Large intestine (tissue), 3 donors: ENCODE measurements around the gene TLNRD1. TPM values are rescaled to one million over a fixed set of nuclear protein-coding genes. Genes with fewer than 3 reads are reported as not detected.

Experiments used
- DNase-seq, 2 donors: peaks; one replicate each; pipeline versions ENCODE4 v3.0.0 to v3.0.0-alpha.2; 2013
- H3K27ac ChIP-seq: one replicate; pipeline ENCODE4 v1.5.1; 2013; ENCODE audit warnings: low read length
- H3K27me3 ChIP-seq: 2 replicates; pipeline ENCODE4 v1.6.1; 2013; ENCODE audit warnings: low read length; ENCODE audit not compliant: control insufficient read depth, insufficient read depth
- H3K36me3 ChIP-seq: 2 replicates; pipeline ENCODE4 v1.6.1; 2013; ENCODE audit warnings: low read length; ENCODE audit not compliant: control insufficient read depth, insufficient read depth
- H3K4me1 ChIP-seq: one replicate; pipeline ENCODE4 v1.6.1; 2013; ENCODE audit warnings: low read length; ENCODE audit not compliant: control insufficient read depth, insufficient read depth
- H3K4me3 ChIP-seq: one replicate; pipeline ENCODE4 v1.5.1; 2013; ENCODE audit warnings: low read length
- H3K9me3 ChIP-seq: one replicate; pipeline ENCODE4 v1.6.1; 2013; ENCODE audit warnings: mild to moderate bottlenecking, low read depth, low read length, moderate library complexity; ENCODE audit not compliant: control insufficient read depth
- WGBS: methylation state at CpG from one replicate; pipeline ENCODE4 v1.1.5; 2013; ENCODE audit warnings: low lambda C conversion rate; ENCODE audit not compliant: insufficient coverage; 5-methylcytosine and 5-hydroxymethylcytosine counted together
- polyA plus RNA-seq: library from polyadenylated mRNA; unstranded; fragments of 120-200 nt; gene quantifications from one replicate; pipeline ENCODE4 v1.2.1, GENCODE V29; 2013

The TLNRD1 gene
- polyA plus RNA-seq, 1 donor: 6.9 TPM

GRCh38 chr15:81024936-81025335, 24.2 kb downstream of the TLNRD1 start:
- H3K27me3 ChIP-seq: no peaks in the 10 kb centered on the region
- H3K27ac ChIP-seq: no peak overlapping the region
- no CpG with 5 or more reads among the region's 8 CpGs for WGBS
- no peaks in the 10 kb centered on the region for H3K9me3 ChIP-seq
- no peak for DNase-seq
- H3K4me1 ChIP-seq: no peaks in the 10 kb centered on the region
- H3K36me3 ChIP-seq: no peaks in the 10 kb centered on the region
- H3K4me3 ChIP-seq: no peak overlapping the region

DNA sequence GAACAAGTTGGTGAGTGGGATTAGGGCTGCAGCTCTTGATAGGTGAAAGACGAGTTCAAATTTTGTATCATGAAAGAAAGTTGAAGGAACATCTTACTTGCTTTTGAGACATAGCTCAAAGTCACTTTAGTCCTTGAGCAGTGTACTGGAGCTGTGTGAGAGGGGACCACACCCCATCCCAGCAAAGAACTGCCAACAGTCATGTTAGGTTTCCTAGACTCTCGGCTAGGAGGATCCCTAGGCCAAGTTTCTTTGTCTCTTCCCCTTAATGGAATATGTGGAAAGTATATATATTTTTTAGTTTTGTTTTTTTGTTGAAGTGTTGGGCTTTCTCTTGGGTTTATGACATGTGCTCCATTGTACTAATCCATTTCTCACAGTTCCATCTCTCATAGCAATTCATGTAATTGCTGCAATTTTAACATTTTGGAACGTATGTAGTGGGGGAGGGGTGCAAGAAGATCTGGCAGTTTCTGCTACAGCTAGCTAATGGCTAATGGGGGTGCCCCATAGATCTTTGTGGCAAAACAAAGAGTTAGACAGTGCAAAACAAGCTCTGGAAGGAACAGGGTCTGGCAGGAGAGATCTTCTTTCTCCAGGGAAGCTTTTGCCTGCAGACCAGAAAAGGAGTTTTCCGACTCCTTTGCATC, 25.1 kb downstream of the TLNRD1 start:
- no peak overlapping the region for H3K27ac ChIP-seq
- no peaks in the 10 kb centered on the region for H3K27me3 ChIP-seq
- H3K4me3 ChIP-seq: no peak overlapping the region
- DNase-seq: no peak
- H3K9me3 ChIP-seq: no peaks in the 10 kb centered on the region
- 80% methylated on average over 1 of the region's 4 CpGs for WGBS
- no peaks in the 10 kb centered on the region for H3K4me1 ChIP-seq
- H3K36me3 ChIP-seq: no peaks in the 10 kb centered on the region

DNA sequence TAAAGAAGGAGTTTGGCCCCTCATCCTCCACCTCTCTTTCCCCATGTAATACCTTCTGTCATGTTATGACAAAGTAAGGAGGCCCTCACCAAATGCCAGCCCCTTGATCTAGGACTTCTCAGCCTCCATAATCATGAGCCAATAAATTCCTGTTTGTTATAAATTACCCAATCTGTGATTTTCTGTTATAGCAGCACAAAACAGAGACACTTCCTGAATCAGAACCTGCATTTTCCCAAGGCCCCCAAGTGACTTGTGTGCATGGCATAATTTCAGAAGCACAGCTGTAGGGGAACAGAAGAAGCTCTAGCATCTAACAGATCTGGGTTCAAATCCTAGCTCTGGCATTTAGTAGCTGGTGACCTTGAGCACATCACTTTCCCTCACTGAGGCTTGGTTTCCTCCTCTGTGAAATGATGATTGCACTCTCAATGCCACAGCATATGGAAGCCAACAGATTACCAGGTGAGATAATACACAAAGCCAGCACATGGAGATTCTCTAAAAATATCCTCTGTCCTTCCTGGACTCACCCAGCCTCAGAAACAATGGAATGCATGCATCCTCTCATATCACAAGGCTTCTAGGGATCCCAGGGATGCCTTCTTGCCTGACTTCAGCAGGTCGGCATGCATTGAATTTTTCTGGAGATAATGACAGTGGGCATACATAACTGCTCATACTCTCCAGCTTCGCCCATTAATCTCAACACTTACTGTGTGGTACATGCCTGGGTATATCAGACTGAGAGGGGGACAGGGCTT, 26.3 kb downstream of the TLNRD1 start:
- Histone ChIP-seq H3K27ac (no peak overlapping the region), H3K4me3 (no peak overlapping the region), H3K4me1 (no peaks in the 10 kb centered on the region), H3K36me3 (no peaks in the 10 kb centered on the region), H3K27me3 (no peaks in the 10 kb centered on the region), H3K9me3 (no peaks in the 10 kb centered on the region)
- WGBS: no CpG with 5 or more reads among the region's 2 CpGs
- no peak for DNase-seq

DNA sequence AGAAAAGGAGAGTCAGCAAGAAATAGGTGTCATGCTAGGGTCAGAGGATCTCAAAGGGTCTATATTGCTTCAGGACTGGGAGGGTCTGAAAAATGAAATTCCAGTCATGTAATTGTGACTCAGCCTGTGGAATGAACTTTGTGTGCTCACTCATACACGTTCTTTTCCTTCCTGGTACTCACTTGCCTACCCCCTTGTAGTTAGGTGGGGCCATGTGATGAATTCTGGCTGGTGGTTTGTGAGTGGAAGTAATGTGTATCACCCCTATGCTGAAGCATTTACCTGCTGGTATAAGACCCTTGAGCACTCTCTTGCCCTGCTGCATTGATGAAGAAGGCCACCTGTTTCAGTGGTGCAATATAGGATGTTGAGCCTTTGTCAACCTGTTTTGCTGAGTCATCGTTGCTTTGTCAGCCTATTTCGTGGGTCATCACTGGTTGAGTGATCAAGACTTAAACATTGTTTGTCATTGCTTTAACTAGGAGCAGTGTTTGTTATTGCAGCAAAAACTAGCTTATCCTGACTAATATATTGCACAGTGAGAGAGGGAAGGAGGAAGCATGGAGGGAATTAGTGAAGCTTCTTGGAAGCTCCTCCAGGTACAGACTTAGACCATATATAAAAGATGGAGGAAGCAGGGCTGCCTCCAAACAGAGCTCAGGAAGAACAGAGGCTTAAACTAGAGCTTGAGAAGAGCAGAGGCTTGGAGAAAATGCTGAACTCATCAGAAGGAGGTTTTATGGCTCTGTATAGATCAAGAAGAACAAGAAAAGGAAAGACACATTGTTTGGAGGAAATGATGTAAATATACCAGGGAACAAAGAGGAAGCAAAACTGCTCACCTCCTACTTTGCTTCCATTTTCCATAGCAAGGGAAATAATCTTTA, 28.9 kb downstream of the TLNRD1 start:
- Histone ChIP-seq H3K27ac (no peak overlapping the region), H3K4me1 (no peaks in the 10 kb centered on the region), H3K9me3 (no peaks in the 10 kb centered on the region), H3K27me3 (no peaks in the 10 kb centered on the region), H3K36me3 (no peaks in the 10 kb centered on the region), H3K4me3 (no peak overlapping the region)
- no peak for DNase-seq
- no CpG with 5 or more reads among the region's 3 CpGs for WGBS

- Histone ChIP-seq H3K27me3 (no peaks in the 10 kb centered on the region), H3K36me3 (no peaks in the 10 kb centered on the region), H3K27ac (no peak overlapping the region), H3K4me1 (no peaks in the 10 kb centered on the region), H3K9me3 (no peaks in the 10 kb centered on the region), H3K4me3 (no peak overlapping the region)
- 86% methylated on average over 1 of the region's 3 CpGs for WGBS
- DNase-seq: no peak
Observed at GRCh38 chr15:81030301-81030750, 29.6 kb downstream of the TLNRD1 start.

- H3K4me3 ChIP-seq: no peak overlapping the region
- no peak for DNase-seq
- no peaks in the 10 kb centered on the region for H3K36me3 ChIP-seq
- H3K27me3 ChIP-seq: no peaks in the 10 kb centered on the region
- H3K27ac ChIP-seq: no peak overlapping the region
- no peaks in the 10 kb centered on the region for H3K4me1 ChIP-seq
- no peaks in the 10 kb centered on the region for H3K9me3 ChIP-seq
- WGBS: no CpG with 5 or more reads among the region's 4 CpGs
Observed at GRCh38 chr15:81031203-81031602, 30.5 kb downstream of the TLNRD1 start.

- H3K27ac ChIP-seq: no peak overlapping the region
- DNase-seq: no peak
- no CpG with 5 or more reads among the region's 4 CpGs for WGBS
- H3K4me3 ChIP-seq: no peak overlapping the region
- H3K9me3 ChIP-seq: no peaks in the 10 kb centered on the region
- no peaks in the 10 kb centered on the region for H3K4me1 ChIP-seq
- no peaks in the 10 kb centered on the region for H3K36me3 ChIP-seq
- H3K27me3 ChIP-seq: no peaks in the 10 kb centered on the region
Observed at GRCh38 chr15:81032355-81032754, 31.6 kb downstream of the TLNRD1 start.

DNA sequence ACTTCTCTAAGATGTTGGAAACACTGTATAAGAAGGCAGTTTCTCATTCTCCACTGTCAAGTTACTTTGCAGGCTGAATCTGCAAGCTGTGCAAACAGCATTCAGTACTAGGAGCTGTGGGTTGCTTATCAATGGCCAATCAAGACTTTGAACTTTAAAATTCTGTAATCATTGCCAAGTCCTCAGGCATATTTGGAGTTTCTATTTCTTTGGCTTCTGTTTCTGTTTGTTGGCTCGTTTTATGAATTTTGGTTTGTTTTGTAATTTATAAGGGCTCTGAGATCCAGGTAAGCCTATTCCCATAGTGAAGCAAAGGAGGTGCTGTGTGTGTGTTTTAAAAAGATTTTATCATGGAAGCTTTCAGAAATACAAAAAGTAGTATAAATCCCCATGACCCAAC, 32.1 kb downstream of the TLNRD1 start:
- no peaks in the 10 kb centered on the region for H3K27me3 ChIP-seq
- no peaks in the 10 kb centered on the region for H3K36me3 ChIP-seq
- H3K4me1 ChIP-seq: no peaks in the 10 kb centered on the region
- H3K4me3 ChIP-seq: no peak overlapping the region
- H3K27ac ChIP-seq: no peak overlapping the region
- WGBS: 0% methylated on average over 1 of the region's 1 CpG
- no peak for DNase-seq
- no peaks in the 10 kb centered on the region for H3K9me3 ChIP-seq

DNA sequence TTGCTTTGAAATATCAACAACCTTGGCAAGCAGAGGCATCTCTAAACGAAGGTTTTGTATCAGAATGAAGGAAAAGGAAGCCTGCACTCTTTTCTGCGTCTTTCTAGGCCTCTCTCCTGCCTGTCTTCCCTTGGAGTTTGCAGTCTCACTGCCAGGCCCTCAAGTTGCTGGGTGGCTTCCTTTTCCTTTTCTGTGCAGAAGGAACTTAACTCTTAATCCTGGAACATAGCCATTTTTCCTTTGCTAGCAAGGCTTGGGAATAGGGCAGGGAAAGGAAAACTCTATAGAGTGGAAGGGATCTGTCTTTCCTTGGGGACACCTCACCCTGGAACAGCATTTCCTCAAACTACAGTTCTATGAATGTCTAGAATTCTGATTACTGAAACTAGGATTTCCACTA, 32.8 kb downstream of the TLNRD1 start:
- no CpG with 5 or more reads among the region's 2 CpGs for WGBS
- no peak overlapping the region for H3K4me3 ChIP-seq
- H3K36me3 ChIP-seq: no peaks in the 10 kb centered on the region
- H3K27me3 ChIP-seq: no peaks in the 10 kb centered on the region
- H3K4me1 ChIP-seq: peaks cover 6% of the 10 kb centered on the region
- H3K27ac ChIP-seq: no peak overlapping the region
- no peaks in the 10 kb centered on the region for H3K9me3 ChIP-seq
- no peak for DNase-seq

DNA sequence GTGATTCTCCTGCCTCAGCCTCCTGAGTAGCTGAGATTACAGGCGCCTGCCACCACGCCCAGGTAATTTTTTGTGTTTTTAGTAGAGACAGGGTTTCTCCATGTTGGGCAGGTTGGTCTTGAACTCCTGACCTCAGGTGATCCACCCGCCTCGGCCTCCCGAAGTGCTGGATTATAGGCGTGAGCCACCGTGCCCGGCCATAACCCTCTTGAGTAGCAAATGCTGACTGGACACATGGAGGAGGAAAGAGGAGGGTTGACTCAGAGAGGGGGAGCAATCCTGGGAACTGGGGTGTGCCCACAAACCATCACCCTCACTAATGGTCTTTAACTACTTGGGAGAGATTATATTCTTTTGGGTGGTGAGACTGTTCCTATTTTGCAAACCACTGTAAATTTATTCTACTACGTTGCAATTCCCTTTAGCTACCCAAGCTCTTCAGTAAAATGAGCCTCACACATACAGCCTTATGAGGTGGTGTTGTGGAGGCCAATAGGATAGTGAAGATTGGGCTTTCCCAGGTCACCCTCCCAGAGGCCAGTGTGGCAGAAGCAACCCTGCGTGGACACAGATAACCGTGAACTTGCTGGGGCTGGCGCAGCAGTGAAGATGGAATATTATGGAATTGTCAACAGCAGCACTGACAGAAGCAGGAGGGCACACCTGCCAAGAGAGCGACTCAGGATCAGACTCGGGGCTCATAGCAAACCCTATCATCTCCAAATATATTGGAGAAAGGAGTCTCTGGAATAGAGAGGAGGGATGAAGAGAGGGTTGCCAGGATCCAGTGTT, 37.4 kb downstream of the TLNRD1 start:
- Histone ChIP-seq H3K27ac (no peak overlapping the region), H3K36me3 (no peaks in the 10 kb centered on the region), H3K4me3 (no peak overlapping the region), H3K9me3 (no peaks in the 10 kb centered on the region), H3K4me1 (peaks cover 8% of the 10 kb centered on the region), H3K27me3 (no peaks in the 10 kb centered on the region)
- no peak for DNase-seq
- no CpG with 5 or more reads among the region's 14 CpGs for whole genome bisulfite sequencing
